ENCODE measurements around the gene VSIG8.
A peak's percentile ranks its signal among the peaks of the same experiment; 100 is the strongest.

VSIG8 gene

DNA sequence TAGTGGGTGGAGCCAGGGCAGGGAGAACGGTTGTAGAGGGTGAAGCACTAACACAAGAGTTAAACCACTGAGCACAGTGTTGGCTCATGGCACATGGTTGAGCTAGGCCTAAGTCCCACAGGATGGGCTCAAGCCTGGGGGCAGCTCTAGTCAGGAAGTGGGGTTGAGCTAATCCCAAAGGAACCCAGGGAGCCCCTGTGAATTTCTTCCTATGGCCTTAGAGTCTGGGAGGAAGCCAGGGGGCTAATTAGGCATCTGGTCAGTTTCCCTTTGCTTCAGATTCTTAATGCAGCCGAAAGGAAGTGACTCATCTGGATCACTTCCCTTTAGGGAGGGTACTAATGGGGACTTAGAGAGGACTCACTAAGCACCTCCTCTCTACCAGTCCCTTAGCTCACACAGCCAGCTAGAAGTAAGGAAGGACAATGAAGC is 27.4 kb upstream of the VSIG8 start:
- DNase-seq: peak; percentile 80
- in situ Hi-C loops (cut with MboI; ENCODE audit: low pct_unique_long_range_greater_than_20kb, low sequenced_read_pairs): loop anchor here (10.0 kb wide), 1 partner anchor 95 kb away; no protein-coding TSS in a partner anchor

DNA sequence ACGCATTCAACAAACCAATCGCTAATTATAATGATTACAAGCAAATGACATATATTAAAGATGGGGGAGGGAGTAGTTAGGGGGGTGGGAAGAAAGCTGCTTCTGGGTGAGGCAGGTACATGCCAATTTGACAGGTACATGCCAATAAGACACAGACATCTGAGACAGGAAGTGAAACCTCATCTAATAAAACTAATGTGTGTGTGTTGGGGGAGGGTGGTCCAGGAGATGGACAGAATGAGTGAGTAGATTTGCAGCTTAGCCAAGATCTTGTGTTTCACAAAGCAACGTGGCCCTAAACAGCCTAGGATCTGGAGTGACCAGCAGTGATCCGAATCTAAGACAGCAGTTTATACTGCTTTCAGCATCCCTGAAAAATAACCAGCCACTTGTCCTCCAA is 26.7 kb upstream of the VSIG8 start:
- DNase-seq: no peak
- in situ Hi-C loops (cut with MboI; ENCODE audit: low pct_unique_long_range_greater_than_20kb, low sequenced_read_pairs): no loop called here

DNA sequence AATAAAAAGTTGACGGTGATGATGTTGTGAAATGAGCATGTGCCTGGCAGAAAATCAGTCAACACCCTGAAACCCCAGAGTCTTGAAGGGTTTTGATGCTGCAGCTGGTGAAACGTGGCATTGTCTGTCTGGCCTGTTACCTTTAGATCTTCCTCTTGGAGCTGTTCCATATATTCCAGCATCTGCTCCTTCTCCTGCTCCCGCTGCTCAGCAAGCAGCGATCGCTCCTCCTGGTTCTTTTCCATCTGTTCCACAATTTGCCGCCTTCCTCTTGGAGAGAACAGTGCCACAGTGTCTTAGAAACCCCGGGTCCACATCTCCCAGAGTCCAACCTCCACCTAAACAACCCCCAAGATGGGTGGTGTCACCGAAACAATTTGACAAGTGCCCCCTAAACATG is 21.8 kb upstream of the VSIG8 start:
- in situ Hi-C loops (cut with MboI; ENCODE audit: low pct_unique_long_range_greater_than_20kb, low sequenced_read_pairs): no loop called here
- no peak for DNase-seq

DNA sequence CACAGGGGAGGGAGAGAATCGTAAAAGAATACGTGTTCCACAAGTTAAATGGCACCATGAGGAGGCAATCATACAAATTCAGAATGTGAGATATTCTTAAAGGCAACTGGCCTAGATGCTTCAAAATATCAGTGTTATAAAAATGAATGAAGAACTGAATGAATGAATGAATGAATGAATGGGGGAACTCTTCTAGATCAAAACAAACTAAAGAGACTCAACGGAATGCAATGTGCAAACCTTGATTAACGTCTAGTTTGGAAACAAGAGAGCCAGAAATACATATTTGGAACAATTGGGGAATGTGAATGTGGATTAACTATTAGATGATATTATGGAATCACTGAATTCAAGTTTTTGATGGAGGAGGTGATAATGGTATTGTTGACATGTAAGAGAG is 20.7 kb upstream of the VSIG8 start:
- in situ Hi-C loops (cut with MboI; ENCODE audit: low pct_unique_long_range_greater_than_20kb, low sequenced_read_pairs): no loop called here
- no peak for DNase-seq

DNA sequence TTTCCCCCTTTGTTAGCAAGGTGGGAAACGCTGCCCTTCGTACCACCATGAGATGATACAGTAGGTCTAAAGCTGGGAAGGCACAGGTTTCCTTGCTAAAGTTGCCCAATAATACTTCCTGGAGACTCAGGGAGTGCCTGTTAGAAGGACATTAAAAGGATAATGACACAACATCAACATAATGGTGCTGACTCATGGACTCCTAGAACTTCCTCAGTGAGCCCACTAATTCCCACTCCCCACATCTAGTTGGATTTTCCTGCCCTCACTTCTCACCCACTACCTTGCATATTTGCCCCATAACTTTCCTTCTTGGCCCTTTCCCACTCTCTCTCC is 20.0 kb upstream of the VSIG8 start:
- in situ Hi-C loops (cut with MboI; ENCODE audit: low pct_unique_long_range_greater_than_20kb, low sequenced_read_pairs): no loop called here

DNA sequence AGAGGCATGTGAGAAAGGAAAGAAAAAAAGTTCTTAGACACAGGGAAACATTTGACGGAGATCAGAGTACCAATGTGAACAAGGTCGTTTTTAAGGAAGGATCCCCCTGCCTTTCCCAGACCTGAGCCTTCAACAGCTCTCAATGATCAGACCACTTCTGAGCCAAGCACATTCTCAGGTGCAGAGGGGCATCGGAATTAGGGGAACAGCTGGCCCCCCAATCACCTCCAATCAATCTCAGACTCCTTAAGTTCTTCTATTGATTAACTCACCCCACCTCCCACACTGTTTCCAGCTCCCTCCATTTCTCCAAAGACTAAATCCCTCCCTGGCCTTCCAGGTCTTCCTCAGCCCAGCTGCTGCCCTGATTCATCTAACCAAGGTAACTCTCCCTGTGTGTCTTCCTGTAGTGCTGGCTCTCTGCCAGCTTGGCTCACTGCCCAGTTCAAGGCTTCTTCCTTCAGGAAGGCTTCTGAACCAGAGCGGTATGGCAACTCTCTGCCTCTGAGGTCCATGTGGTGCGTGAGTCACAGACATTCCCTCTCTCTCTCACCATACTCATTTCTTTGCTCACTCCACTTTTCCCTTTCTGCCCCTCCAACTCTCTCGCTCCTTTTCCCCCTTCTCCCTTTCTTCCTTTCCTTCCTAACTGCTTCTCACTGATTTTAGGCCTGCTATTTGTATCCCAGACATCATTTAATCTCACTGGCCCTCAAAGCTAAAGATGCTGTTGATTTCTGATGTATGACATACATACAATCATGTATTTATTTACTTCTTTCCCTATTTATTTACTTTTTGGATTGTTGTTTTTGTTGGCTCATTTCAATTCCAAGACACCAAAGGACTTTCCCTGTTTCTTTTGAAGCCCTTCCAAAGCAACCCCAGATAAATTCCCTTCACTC is 19.4 kb upstream of the VSIG8 start:
- in situ Hi-C loops (cut with MboI; ENCODE audit: low pct_unique_long_range_greater_than_20kb, low sequenced_read_pairs): no loop called here
- no peak for DNase-seq

More for the DNA sequence above, 20.0 kb upstream of the VSIG8 start:
- DNase-seq: no peak

DNA sequence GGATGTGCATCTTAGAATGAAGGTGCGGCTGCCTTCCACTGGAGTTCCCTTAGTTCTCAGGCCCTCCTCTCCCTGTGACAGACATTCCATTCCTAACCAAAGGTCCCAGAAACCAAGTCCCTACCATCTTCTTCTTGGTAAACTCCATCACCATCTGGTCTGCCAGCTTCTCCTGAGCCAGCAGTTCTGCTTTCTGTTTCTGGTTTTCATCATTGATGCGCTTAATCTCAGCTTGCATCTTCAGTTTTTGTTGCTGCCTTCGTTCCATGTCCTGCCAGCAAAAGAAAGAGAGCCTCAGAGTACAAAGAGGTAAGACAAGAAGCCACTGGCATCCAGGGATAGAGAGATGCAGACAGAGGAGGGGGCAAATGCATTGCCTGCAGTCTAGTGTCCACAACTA is 18.0 kb upstream of the VSIG8 start:
- in situ Hi-C loops (cut with MboI; ENCODE audit: low pct_unique_long_range_greater_than_20kb, low sequenced_read_pairs): no loop called here
- no peak for DNase-seq

DNA sequence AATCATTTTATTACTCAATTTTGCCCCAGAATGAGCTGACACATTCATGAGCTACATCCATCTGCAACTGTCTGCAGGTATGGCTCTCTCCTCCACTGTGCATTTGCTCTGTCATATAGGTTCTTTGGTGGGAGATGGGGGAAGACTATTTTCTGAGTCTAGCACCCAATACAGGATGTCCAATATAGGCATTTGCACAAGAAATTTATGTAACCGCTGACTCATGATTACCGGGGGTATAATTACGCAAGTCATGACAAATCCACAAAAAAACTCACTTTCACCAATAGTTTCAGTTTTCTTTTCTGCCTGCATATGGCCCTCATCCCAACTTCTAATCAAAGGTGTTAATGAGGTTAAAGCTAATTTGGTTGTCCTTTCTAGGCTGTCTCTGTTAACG is 17.5 kb upstream of the VSIG8 start:
- no peak for DNase-seq
- in situ Hi-C loops (cut with MboI; ENCODE audit: low pct_unique_long_range_greater_than_20kb, low sequenced_read_pairs): no loop called here

DNA sequence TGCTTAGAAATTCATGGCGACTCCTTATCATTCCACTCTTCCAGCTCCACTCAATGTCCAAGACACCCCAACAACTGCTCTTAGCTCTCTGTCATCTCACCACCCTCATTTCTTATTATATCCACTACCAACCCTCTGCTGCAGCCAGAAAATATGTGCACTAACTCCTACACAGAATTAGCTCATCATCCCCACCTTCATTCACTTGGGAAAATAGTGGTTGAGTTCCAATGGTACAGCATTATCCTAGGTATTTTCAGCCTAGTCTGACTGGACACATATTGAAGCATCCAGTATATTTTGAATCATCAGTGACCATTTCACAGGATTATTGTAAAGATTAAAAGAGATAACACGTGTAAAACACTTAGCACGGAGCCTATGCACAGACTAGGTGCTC is 16.7 kb upstream of the VSIG8 start:
- in situ Hi-C loops (cut with MboI; ENCODE audit: low pct_unique_long_range_greater_than_20kb, low sequenced_read_pairs): no loop called here
- DNase-seq: no peak

DNA sequence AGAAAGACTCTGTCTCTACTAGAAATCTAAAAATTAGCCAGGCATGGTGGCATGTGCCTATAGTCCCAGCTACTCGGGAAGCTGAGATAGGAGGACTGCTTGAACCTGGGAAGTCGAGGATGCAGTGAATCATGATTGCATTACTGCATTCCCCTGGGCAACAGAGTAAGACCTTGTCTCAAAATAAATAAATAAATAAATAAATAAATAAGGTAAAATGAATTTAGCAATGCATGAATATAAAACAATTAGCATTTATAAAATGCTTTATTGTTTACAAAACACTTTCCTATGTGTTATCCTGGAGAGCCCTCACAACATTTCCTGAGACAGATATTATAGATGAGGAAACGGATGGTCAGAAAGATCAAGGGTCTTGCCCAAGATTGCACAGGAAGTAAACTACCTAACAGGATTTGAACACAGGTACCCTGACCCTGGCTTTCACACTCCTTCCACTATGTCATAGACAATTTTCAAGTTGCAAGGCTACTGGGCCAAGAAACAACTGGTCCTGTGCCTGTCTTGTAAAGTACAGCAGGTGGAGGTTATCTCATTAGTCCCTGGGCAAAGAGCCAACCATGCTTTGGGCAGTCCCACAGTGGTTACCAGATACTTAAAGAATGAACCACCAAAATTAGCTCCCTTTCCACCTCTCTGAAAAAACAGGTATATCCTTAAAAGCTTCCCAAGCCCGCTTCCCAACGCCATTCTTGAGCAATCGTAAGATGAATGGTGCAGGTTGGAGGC is 15.4 kb upstream of the VSIG8 start:
- no peak for DNase-seq
- in situ Hi-C loops (cut with MboI; ENCODE audit: low pct_unique_long_range_greater_than_20kb, low sequenced_read_pairs): no loop called here

DNA sequence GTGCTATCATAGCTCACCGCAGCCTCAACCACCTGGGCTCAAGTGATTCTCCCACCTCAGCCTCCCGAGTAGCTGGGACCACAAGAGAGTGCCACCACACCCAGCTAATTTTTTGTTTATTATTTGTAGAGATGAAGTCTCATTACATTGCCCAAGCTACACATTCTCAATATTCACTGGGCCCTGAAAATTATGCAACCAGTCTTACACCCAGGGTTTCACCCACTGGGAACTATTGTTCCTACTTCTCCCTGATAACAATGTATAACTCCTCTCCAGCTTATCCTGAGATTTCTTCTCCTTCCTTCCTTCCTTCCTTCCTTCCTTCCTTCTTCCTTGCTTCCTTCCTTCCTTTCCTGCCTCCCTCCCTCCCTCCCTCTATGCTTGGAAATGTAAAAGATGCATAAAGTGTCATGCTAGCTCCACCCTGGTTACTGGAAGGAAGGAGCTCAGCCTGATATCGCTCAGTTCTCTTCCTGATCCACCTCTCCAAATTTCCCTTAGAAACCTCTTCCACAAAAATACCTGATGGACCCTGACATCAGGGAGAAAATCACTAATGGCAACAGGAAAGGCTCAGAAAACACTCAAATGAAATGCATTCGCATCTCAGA is 11.2 kb upstream of the VSIG8 start:
- in situ Hi-C loops (cut with MboI; ENCODE audit: low pct_unique_long_range_greater_than_20kb, low sequenced_read_pairs): no loop called here
- DNase-seq: no peak

DNA sequence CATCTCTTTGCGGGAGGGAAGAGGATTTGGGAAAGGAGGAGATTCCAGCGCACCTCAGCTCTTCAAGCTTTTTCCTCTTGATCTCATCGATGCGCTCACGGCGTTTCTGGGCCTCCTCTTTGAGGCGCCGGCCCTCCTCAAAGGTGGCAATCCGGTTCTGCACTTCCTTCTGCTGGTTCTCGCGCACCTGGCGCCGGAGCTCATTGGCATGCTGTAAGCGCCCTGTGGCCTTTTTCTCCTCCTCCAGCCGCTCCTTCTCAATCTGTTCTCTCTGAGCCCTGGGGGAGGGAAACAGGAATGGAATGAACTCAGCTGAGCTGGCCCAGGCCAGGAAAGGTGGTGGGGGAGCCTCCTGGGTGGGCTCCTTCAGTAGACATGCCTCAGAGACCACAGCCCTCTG is 10.4 kb upstream of the VSIG8 start:
- DNase-seq: no peak
- in situ Hi-C loops (cut with MboI; ENCODE audit: low pct_unique_long_range_greater_than_20kb, low sequenced_read_pairs): no loop called here

DNA sequence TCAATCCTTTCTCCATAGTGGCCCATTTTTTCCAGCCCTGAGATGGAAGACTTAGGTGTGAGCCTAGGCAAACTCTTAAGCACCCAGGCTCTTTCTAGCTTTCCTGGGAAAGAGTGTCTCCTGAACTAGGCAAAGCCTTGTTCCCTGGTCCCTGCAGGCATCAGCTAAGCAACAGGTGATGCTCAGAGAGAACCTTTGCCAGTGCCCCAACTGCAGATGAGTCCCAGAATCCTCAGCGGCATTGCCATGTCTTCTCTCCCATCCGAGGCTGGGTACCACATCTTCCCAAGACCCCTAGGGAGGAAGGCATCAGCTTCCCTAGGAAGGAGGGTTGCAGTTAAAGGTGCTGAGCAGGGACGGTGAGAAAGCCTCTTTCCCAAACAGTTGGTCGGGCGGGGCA is 8.2 kb upstream of the VSIG8 start:
- in situ Hi-C loops (cut with MboI; ENCODE audit: low pct_unique_long_range_greater_than_20kb, low sequenced_read_pairs): no loop called here
- DNase-seq: no peak

DNA sequence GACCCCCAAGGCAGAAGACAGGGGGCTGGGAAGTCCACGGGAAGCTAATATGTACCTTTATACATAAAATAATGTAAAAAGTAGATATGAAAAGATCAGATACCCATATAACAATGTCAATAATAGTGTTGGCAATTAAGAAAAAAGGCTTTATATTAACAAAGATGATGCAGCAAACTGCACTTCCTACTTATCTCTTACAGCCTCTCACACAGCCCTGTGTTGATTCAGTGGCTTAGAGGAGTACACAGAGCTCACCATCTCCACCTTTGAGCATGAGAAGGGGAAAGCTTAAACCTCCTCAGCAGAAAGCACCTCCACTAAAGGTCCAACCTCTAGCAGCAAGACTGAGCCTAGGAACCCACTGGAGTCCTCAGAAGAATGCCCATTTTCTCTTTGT is 7.2 kb upstream of the VSIG8 start:
- in situ Hi-C loops (cut with MboI; ENCODE audit: low pct_unique_long_range_greater_than_20kb, low sequenced_read_pairs): no loop called here
- DNase-seq: no peak

DNA sequence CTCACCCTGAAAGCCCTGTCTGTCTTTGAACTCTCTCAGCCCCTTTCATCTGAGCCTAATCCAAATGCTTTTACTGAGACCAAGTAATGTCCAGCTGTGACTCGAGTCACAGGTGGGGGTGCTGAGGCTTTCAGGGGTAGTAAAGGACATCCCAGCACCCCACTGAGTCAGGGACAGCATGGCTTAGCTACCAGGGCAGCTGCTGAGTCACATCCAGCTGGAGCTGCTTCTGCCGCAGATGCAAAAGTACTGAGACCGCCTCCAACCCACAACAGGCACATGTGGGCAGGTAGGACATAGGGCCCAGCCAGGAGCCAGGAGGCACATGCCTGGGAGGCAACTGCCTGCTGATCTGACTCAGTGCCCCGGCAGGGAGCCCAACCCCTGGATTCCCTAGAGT is 6.7 kb upstream of the VSIG8 start:
- in situ Hi-C loops (cut with MboI; ENCODE audit: low pct_unique_long_range_greater_than_20kb, low sequenced_read_pairs): no loop called here
- no peak for DNase-seq

DNA sequence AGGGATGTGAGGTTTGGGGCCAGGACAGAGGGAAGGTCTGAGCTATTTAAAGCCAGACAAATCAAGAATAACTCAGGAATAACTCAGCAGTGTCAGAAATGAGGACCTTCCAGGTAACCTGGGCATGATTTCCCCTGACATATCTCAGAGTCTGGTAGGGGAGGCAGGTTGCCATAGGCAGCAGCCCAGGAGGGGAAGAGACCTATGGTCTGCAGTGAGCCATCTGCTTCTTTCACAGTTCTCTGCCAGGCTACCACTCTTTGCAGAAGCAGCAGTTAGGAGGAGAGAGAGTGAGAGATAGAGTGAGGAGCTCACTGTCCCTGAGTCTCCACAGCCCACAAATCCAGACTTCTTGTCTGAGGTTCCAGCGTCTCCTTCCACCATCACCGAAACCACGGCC is 6.3 kb upstream of the VSIG8 start:
- no peak for DNase-seq
- in situ Hi-C loops (cut with MboI; ENCODE audit: low pct_unique_long_range_greater_than_20kb, low sequenced_read_pairs): no loop called here

DNA sequence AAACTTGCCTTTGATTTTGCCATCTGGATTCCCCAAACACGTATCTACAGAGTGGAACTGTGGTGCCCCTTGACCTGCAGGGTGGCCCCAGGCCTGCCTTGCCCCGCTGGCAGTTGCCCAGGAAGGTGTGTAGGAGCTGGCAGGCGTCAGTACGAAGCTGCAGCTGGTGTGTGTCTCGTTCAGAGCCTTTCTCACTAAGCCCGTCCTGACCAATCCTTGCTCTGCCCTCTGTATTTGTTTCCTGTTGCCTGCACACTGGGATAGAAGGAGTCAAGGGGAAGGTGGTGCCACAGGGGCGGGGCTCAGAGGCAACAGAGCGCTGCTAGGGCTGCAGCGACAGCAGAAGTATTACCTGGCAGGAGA is 5.2 kb upstream of the VSIG8 start:
- DNase-seq: no peak
- in situ Hi-C loops (cut with MboI; ENCODE audit: low pct_unique_long_range_greater_than_20kb, low sequenced_read_pairs): no loop called here

DNA sequence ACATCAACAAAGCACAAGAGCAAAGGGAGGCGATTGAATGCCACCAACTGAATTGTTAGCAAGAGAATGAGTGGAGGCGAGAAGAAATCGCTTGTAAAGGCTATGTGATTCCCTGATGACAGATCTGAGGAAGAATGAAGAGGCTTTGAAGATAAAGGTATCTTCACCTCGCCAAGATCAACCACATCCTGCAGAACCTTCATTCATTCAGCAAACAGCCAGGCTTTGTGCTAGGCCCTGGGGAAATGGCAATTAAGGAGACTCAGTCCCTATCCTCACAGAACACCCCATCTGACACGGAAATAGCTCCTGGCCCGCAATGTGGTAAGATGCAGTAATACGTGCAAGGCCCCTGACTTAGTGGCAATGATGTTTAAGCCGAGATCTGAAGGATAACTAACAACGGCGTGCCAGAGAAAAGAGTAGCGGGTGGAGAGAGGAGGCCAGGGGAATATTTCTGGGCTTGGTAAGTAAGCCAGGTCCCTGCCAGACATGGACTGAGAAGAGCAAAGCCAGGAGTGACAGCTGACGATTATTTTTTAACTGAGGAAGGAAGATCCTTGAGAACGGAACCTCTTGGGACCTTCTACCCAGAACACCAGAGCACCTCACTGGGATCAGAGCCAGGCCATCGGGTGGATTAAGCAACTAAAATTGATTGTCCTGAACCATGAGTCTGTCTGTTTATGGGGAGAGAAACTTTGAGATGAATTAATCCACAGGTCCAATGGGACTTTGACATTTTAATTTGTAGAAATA is 4.6 kb upstream of the VSIG8 start:
- in situ Hi-C loops (cut with MboI; ENCODE audit: low pct_unique_long_range_greater_than_20kb, low sequenced_read_pairs): no loop called here
- no peak for DNase-seq

DNA sequence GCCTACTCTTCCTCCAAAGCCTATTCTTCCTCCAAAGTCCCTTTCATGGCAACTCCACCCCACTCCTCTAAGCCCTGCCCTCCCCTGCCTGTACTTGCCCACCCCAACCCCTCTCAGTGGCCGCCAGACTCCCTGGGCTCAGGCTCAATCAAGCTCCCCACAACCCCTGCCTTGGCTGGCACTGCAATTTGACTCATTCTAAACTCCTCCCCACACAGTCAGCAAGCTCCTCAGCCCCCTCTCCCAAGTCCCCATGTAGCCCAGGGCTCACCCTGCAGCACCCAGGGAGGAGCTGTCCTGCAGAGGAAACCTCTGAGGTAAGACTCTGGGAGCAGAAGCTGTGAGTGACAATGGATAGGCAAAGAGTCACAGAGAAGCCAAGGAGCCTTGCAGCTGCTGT is 3.6 kb upstream of the VSIG8 start:
- no peak for DNase-seq
- in situ Hi-C loops (cut with MboI; ENCODE audit: low pct_unique_long_range_greater_than_20kb, low sequenced_read_pairs): no loop called here

DNA sequence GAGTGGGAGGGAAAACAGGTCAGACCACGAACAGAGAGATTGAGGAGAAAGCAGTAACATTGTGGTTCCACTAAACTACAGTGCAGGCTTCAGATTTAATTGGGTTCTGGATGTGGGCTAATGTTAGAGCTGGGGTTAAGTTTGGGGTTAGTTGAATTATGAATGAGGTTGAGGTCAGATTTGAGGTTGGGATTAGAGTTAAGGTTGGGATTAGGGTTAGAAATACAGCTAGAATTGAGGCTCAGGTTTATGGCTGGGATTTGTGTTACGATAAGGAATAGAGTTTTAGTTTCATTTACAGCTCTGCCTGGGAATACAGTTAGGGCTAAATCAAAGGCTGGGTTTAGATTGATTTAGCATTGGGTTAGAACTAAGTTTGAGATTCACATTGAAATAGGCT is 1.8 kb upstream of the VSIG8 start:
- in situ Hi-C loops (cut with MboI; ENCODE audit: low pct_unique_long_range_greater_than_20kb, low sequenced_read_pairs): no loop called here
- no peak for DNase-seq

Data from KBM-7 (cell line).